Stomach (tissue), 9 donors: Measurements from ENCODE around the gene GRK1. TPM values are rescaled to one million over a fixed set of nuclear protein-coding genes. Genes with fewer than 3 reads are reported as not detected.

Source experiments
- DNase-seq, 2 donors: peaks; one replicate each; pipeline versions ENCODE4 v3.0.0 to v3.0.0-alpha.2; 2013 to 2019
- H3K27ac ChIP-seq, 5 donors: fragments of 200-600 bp in 4 of 5; sonication (generic) in 4 of 5; one replicate each; pipeline ENCODE4 v1.5.1; 2013 to 2019; ENCODE audit warnings: mild to moderate bottlenecking in 1 of 5, moderate library complexity in 1 of 5
- H3K27me3 ChIP-seq, 3 donors: fragments of 200-600 bp; sonication (generic); one replicate each; pipeline ENCODE4 v1.5.1; 2017 to 2019; ENCODE audit warnings: mixed run types in 1 of 3
- H3K36me3 ChIP-seq, 4 donors: fragments of 200-600 bp; sonication (generic); 1 replicate in 3 of 4; 2 replicates in 1 of 4; pipeline ENCODE4 v1.5.1; 2016 to 2019
- H3K4me1 ChIP-seq, 4 donors: fragments of 200-600 bp; sonication (generic); one replicate each; pipeline ENCODE4 v1.5.1; 2016 to 2019
- H3K4me3 ChIP-seq, 4 donors: fragments of 200-600 bp; sonication (generic) in 3 of 4; one replicate each; pipeline ENCODE4 v1.5.1; 2016 to 2019; ENCODE audit warnings: mild to moderate bottlenecking in 1 of 4
- H3K9me3 ChIP-seq, 4 donors: fragments of 200-600 bp; sonication (generic); one replicate each; pipeline ENCODE4 v1.5.1; 2016 to 2019
- CTCF ChIP-seq, 7 experiments: fragments of 450-650 bp in 4 of 7; fragments of 200-600 bp in 3 of 7; sonication (generic) in 3 of 7; IDR thresholded peaks; one replicate each; pipeline ENCODE4 v1.5.1; 2016 to 2019; ENCODE audit warnings: antibody characterized with exemption in 7 of 7, control low read depth in 2 of 7, mild to moderate bottlenecking in 1 of 7
- EP300 ChIP-seq: sonication (generic); formaldehyde crosslinking; IDR thresholded peaks from one replicate; pipeline ENCODE4 v1.6.1; 2017; ENCODE audit warnings: antibody characterized with exemption
- POLR2A ChIP-seq, 4 donors: fragments of 450-650 bp; IDR thresholded peaks; one replicate each; pipeline ENCODE4 v1.6.1; 2016; ENCODE audit warnings: antibody characterized with exemption in 4 of 4, control low read depth in 2 of 4, mild to moderate bottlenecking in 1 of 4, moderate library complexity in 1 of 4
- POLR2AphosphoS5 ChIP-seq, 3 donors: sonication (generic); formaldehyde crosslinking; IDR thresholded peaks; one replicate each; pipeline ENCODE4 v1.6.1; 2016; ENCODE audit warnings: antibody characterized with exemption in 3 of 3
- WGBS, 5 donors: extraction: QIAGEN DNeasy Blood & Tissue Kit in 3 of 5; methylation state at CpG; one replicate each; pipeline versions ENCODE4 v1.1.5 to v1.1.7; 2013 to 2018; 5-methylcytosine and 5-hydroxymethylcytosine counted together
- intact Hi-C: fragments of 100-400 bp; cut with DNase I; formaldehyde crosslinking; loops from one replicate; pipeline ENCODE4 v1.15.1; 2023; ENCODE audit warnings: low total_unique reads
- polyA plus RNA-seq, 3 donors: library from polyadenylated mRNA; stranded (reverse); fragments of 200-250 nt; gene quantifications; one replicate each; pipeline ENCODE4 v1.2.3, GENCODE V29; 2013
- total RNA-seq, 5 donors: library from RNA; depleted of rRNA; stranded (reverse); fragments of >200 nt; gene quantifications; one replicate each; pipeline versions ENCODE4 v1.1.0 to v1.2.3, GENCODE V29; 2014 to 2016
- donor health status: healthy with polysubstance abuse.
- donor health status: Bipolar disorder and iron deficiency.
- donor health status: healthy.

The GRK1 gene
- total and polyA plus RNA-seq, 8 donors: not detected

GRCh38 chr13:113748862-113749451 is 81.9 kb downstream of the GRK1 start:
- no peak overlapping the region for H3K4me3 ChIP-seq
- no peaks in the 10 kb centered on the region for H3K36me3 ChIP-seq
- H3K27ac ChIP-seq: no peak overlapping the region
- TF ChIP-seq POLR2A (IDR thresholded peaks at IDR 0.05): no peak
- TF ChIP-seq EP300: no peak
- no peak for TF ChIP-seq CTCF (IDR thresholded peaks at IDR 0.05)
- no peak for TF ChIP-seq POLR2AphosphoS5 (IDR thresholded peaks at IDR 0.05)
- no peaks in the 10 kb centered on the region for H3K9me3 ChIP-seq
- no peaks in the 10 kb centered on the region for H3K4me1 ChIP-seq
- peaks cover 0 to 4% (median 0%) of the 10 kb centered on the region in 3 donors for H3K27me3 ChIP-seq
- no peak for DNase-seq
- WGBS, 5 donors: 86 to 93% (median 92%) methylated on average over 14 to 22 of the region's 22 CpGs
- intact Hi-C loops: no loop called here

GRCh38 chr13:113749507-113749906 is 82.5 kb downstream of the GRK1 start:
- TF ChIP-seq POLR2AphosphoS5 (IDR thresholded peaks at IDR 0.05) (no peak), CTCF (IDR thresholded peaks at IDR 0.05) (no peak), EP300 (no peak), POLR2A (IDR thresholded peaks at IDR 0.05) (no peak)
- DNase-seq: no peak
- H3K27me3 ChIP-seq: no peaks in the 10 kb centered on the region
- H3K27ac ChIP-seq: no peak overlapping the region
- no peak overlapping the region for H3K4me3 ChIP-seq
- H3K4me1 ChIP-seq: no peaks in the 10 kb centered on the region
- H3K36me3 ChIP-seq: no peaks in the 10 kb centered on the region
- WGBS, 5 donors: 80 to 91% (median 85%) methylated on average over 11 to 13 of the region's 13 CpGs
- intact Hi-C loops: no loop called here
- no peaks in the 10 kb centered on the region for H3K9me3 ChIP-seq

- Histone ChIP-seq H3K27ac (no peak overlapping the region), H3K36me3 (no peaks in the 10 kb centered on the region), H3K9me3 (no peaks in the 10 kb centered on the region), H3K4me1 (no peaks in the 10 kb centered on the region), H3K27me3 (peaks cover 0 to 3% (median 0%) of the 10 kb centered on the region in 3 donors), H3K4me3 (no peak overlapping the region)
- intact Hi-C loops: no loop called here
- 79 to 88% (median 84%) methylated on average over 11 of the region's 11 CpGs for WGBS, 5 donors
- TF ChIP-seq POLR2AphosphoS5 (IDR thresholded peaks at IDR 0.05): no peak
- no peak for TF ChIP-seq POLR2A (IDR thresholded peaks at IDR 0.05)
- no peak for TF ChIP-seq EP300
- no peak for TF ChIP-seq CTCF (IDR thresholded peaks at IDR 0.05)
- DNase-seq: no peak
These were observed 82.9 kb downstream of the GRK1 start for GRCh38 chr13:113749967-113750366.

GRCh38 chr13:113750554-113751399 is 83.8 kb downstream of the GRK1 start:
- DNase-seq: no peak
- H3K27me3 ChIP-seq: peaks cover 0 to 7% (median 0%) of the 10 kb centered on the region in 3 donors
- H3K4me3 ChIP-seq: no peak overlapping the region
- no peak for TF ChIP-seq POLR2AphosphoS5 (IDR thresholded peaks at IDR 0.05)
- TF ChIP-seq POLR2A (IDR thresholded peaks at IDR 0.05): no peak
- TF ChIP-seq CTCF (IDR thresholded peaks at IDR 0.05): no peak
- TF ChIP-seq EP300: no peak
- no peak overlapping the region for H3K27ac ChIP-seq
- H3K36me3 ChIP-seq: no peaks in the 10 kb centered on the region
- H3K4me1 ChIP-seq: no peaks in the 10 kb centered on the region
- intact Hi-C loops: no loop called here
- no peaks in the 10 kb centered on the region for H3K9me3 ChIP-seq
- 89 to 95% (median 94%) methylated on average over 23 of the region's 23 CpGs for whole genome bisulfite sequencing, 5 donors
